ENCODE measurements around the gene NSD1. TPM values are rescaled to one million over a fixed set of nuclear protein-coding genes. Genes with fewer than 3 reads are reported as not detected.
A peak's percentile ranks its signal among the peaks of the same experiment; 100 is the strongest.
"Not testable (repeated sequence)": the region's sequence is repeated elsewhere in the genome, so short reads cannot be mapped to it uniquely, and the experiment has no call there.

NSD1 gene
- total and polyA plus RNA-seq, 5 experiments from 2014 or later: 25.0 to 130 (median 43.1) TPM

- H3K27me3 Mint-ChIP-seq: no peaks in the 10 kb centered on the region
- H3K4me3 Mint-ChIP-seq: no peak overlapping the region
- peaks cover 17 to 36% (median 24%) of the 10 kb centered on the region in 4 donors for H3K4me1 Mint-ChIP-seq
- no peaks in the 10 kb centered on the region for H3K9me3 Mint-ChIP-seq
- H3K27ac Mint-ChIP-seq: peak overlapping the region in 3 of 10 donors; percentile 12 to 87 (median 20)
- peaks cover 0 to 68% (median 5%) of the 10 kb centered on the region in 3 donors for H3K36me3 Mint-ChIP-seq
- ATAC-seq (no peak), DNase-seq (no peak)
- POLR2A ChIA-PET: no interaction called here
Observed at GRCh38 chr5:177232358-177232757, 98.8 kb downstream of the NSD1 start.

GRCh38 chr5:177232761-177233160 is 99.2 kb downstream of the NSD1 start:
- Mint-ChIP-seq H3K27me3 (no peaks in the 10 kb centered on the region), H3K27ac (peak overlapping the region in 5 of 10 donors; percentile 6 to 56 (median 20)), H3K36me3 (peaks cover 0 to 72% (median 6%) of the 10 kb centered on the region in 3 donors), H3K9me3 (no peaks in the 10 kb centered on the region), H3K4me1 (peaks cover 17 to 37% (median 24%) of the 10 kb centered on the region in 4 donors), H3K4me3 (no peak overlapping the region)
- ATAC-seq: no peak
- POLR2A ChIA-PET: no interaction called here
- DNase-seq: no peak

- POLR2A ChIA-PET: no interaction called here
- Mint-ChIP-seq H3K27me3 (no peaks in the 10 kb centered on the region), H3K9me3 (no peaks in the 10 kb centered on the region), H3K27ac (peak overlapping the region in 1 of 10 donors; percentile 56), H3K4me1 (peaks cover 17 to 38% (median 22%) of the 10 kb centered on the region in 4 donors), H3K36me3 (peaks cover 0 to 73% (median 9%) of the 10 kb centered on the region in 3 donors), H3K4me3 (no peak overlapping the region)
- DNase-seq (no peak), ATAC-seq (no peak)
Observed at GRCh38 chr5:177233206-177233605, 99.6 kb downstream of the NSD1 start.

GRCh38 chr5:177233802-177234201 is 100.2 kb downstream of the NSD1 start:
- Mint-ChIP-seq H3K27ac (peak overlapping the region in 4 of 10 donors; percentile 0 to 74 (median 60)), H3K27me3 (no peaks in the 10 kb centered on the region), H3K4me3 (no peak overlapping the region), H3K36me3 (peaks cover 0 to 74% (median 9%) of the 10 kb centered on the region in 3 donors), H3K9me3 (no peaks in the 10 kb centered on the region), H3K4me1 (peaks cover 16 to 37% (median 21%) of the 10 kb centered on the region in 4 donors)
- POLR2A ChIA-PET: no interaction called here
- DNase-seq (no peak), ATAC-seq (no peak)

- DNase-seq (no peak), ATAC-seq (no peak)
- Mint-ChIP-seq H3K36me3 (peaks cover 0 to 74% (median 9%) of the 10 kb centered on the region in 3 donors), H3K9me3 (no peaks in the 10 kb centered on the region), H3K4me3 (no peak overlapping the region), H3K27ac (peak overlapping the region in 2 of 10 donors; percentile 29 to 56), H3K4me1 (peaks cover 11 to 28% (median 15%) of the 10 kb centered on the region in 4 donors), H3K27me3 (no peaks in the 10 kb centered on the region)
- POLR2A ChIA-PET: no interaction called here
Observed at GRCh38 chr5:177234841-177235240, 101.3 kb downstream of the NSD1 start.

- H3K27ac Mint-ChIP-seq: peak overlapping the region in 1 of 10 donors; percentile 53
- DNase-seq (no peak), ATAC-seq (no peak)
- H3K9me3 Mint-ChIP-seq: no peaks in the 10 kb centered on the region
- H3K4me3 Mint-ChIP-seq: no peak overlapping the region
- H3K27me3 Mint-ChIP-seq: no peaks in the 10 kb centered on the region
- POLR2A ChIA-PET: no interaction called here
- H3K36me3 Mint-ChIP-seq: peaks cover 0 to 89% (median 16%) of the 10 kb centered on the region in 3 donors
- H3K4me1 Mint-ChIP-seq: peaks cover 0 to 2% (median under 1%) of the 10 kb centered on the region in 4 donors
Observed at GRCh38 chr5:177241768-177242167, 108.2 kb downstream of the NSD1 start.

- peaks cover 0 to 2% (median under 1%) of the 10 kb centered on the region in 4 donors for H3K4me1 Mint-ChIP-seq
- no peak overlapping the region for H3K27ac Mint-ChIP-seq
- no peaks in the 10 kb centered on the region for H3K27me3 Mint-ChIP-seq
- H3K4me3 Mint-ChIP-seq: no peak overlapping the region
- H3K9me3 Mint-ChIP-seq: no peaks in the 10 kb centered on the region
- ATAC-seq (no peak), DNase-seq (no peak)
- H3K36me3 Mint-ChIP-seq: peaks cover 0 to 90% (median 20%) of the 10 kb centered on the region in 3 donors
- POLR2A ChIA-PET: no interaction called here
Observed at GRCh38 chr5:177242304-177242703, 108.7 kb downstream of the NSD1 start.

- ATAC-seq: no peak
- H3K36me3 Mint-ChIP-seq: peaks cover 4 to 91% (median 18%) of the 10 kb centered on the region in 3 donors
Observed at GRCh38 chr5:177249761-177250537, 116.4 kb downstream of the NSD1 start.

GRCh38 chr5:177253252-177253651 is 119.7 kb downstream of the NSD1 start:
- Mint-ChIP-seq H3K4me3 (no peak overlapping the region), H3K9me3 (no peaks in the 10 kb centered on the region), H3K36me3 (peaks cover 0 to 93% (median 7%) of the 10 kb centered on the region in 3 donors), H3K4me1 (peaks cover 0 to 4% (median 2%) of the 10 kb centered on the region in 4 donors), H3K27ac (peak overlapping the region in 5 of 10 donors; percentile 7 to 65 (median 33)), H3K27me3 (no peaks in the 10 kb centered on the region)
- ATAC-seq (no peak), DNase-seq (no peak)
- POLR2A ChIA-PET: no interaction called here

More at GRCh38 chr5:177249761-177250537, 116.4 kb downstream of the NSD1 start:
- Mint-ChIP-seq H3K27me3 (no peaks in the 10 kb centered on the region), H3K4me3 (no peak overlapping the region), H3K4me1 (peaks cover 0 to 3% (median 0%) of the 10 kb centered on the region in 4 donors), H3K9me3 (no peaks in the 10 kb centered on the region), H3K27ac (peak overlapping the region in 2 of 10 donors; percentile 29 to 57)
- POLR2A ChIA-PET: no interaction called here
- DNase-seq: no peak

- POLR2A ChIA-PET: interaction anchor here (0.6 kb wide), 1 partner anchor 50 kb away, joined by 5 read pairs; no protein-coding TSS in a partner anchor
- H3K27ac Mint-ChIP-seq: peak overlapping the region in 6 of 10 donors; percentile 0 to 58 (median 26)
Observed at GRCh38 chr5:177256296-177256695, 122.7 kb downstream of the NSD1 start.

GRCh38 chr5:177258711-177259110 is 125.1 kb downstream of the NSD1 start:
- ATAC-seq, POLR2A ChIA-PET, H3K4me1 Mint-ChIP-seq: not testable (repeated sequence)

More at GRCh38 chr5:177256296-177256695, 122.7 kb downstream of the NSD1 start:
- no peak overlapping the region for H3K4me3 Mint-ChIP-seq
- no peak for DNase-seq
- H3K4me1 Mint-ChIP-seq: peaks cover 0 to 5% (median 2%) of the 10 kb centered on the region in 4 donors
- H3K36me3 Mint-ChIP-seq: peaks cover 0 to 98% (median 3%) of the 10 kb centered on the region in 3 donors
- H3K9me3 Mint-ChIP-seq: no peaks in the 10 kb centered on the region
- ATAC-seq: no peak
- no peaks in the 10 kb centered on the region for H3K27me3 Mint-ChIP-seq

GRCh38 chr5:177260961-177261360 is 127.4 kb downstream of the NSD1 start:
- H3K36me3 Mint-ChIP-seq: peaks cover 0 to 91% (median 7%) of the 10 kb centered on the region in 3 donors
- no peaks in the 10 kb centered on the region for H3K27me3 Mint-ChIP-seq
- DNase-seq (no peak), ATAC-seq (no peak)
- no peak overlapping the region for H3K27ac Mint-ChIP-seq
- no peaks in the 10 kb centered on the region for H3K9me3 Mint-ChIP-seq
- H3K4me1 Mint-ChIP-seq: peaks cover 0 to 1% (median 0%) of the 10 kb centered on the region in 4 donors
- no peak overlapping the region for H3K4me3 Mint-ChIP-seq
- POLR2A ChIA-PET: no interaction called here

More at GRCh38 chr5:177258711-177259110, 125.1 kb downstream of the NSD1 start:
- Mint-ChIP-seq H3K36me3 (peaks cover 0 to 99% (median 3%) of the 10 kb centered on the region in 3 donors), H3K27ac (peak overlapping the region in 2 of 10 donors; percentile 50 to 61)
- not testable (repeated sequence) for H3K4me3 Mint-ChIP-seq, H3K27me3 Mint-ChIP-seq, H3K9me3 Mint-ChIP-seq, DNase-seq

GRCh38 chr5:177261510-177261909 is 127.9 kb downstream of the NSD1 start:
- Mint-ChIP-seq H3K27me3 (no peaks in the 10 kb centered on the region), H3K4me1 (peaks cover 0 to 1% (median 0%) of the 10 kb centered on the region in 4 donors), H3K4me3 (no peak overlapping the region), H3K9me3 (no peaks in the 10 kb centered on the region), H3K36me3 (peaks cover 0 to 91% (median 12%) of the 10 kb centered on the region in 3 donors), H3K27ac (peak overlapping the region in 2 of 10 donors; percentile 3 to 50)
- no peak for ATAC-seq
- DNase-seq: no peak
- POLR2A ChIA-PET: no interaction called here
